Articular chondrocyte of knee joint (primary cell): ENCODE results near the gene STX11. TPM values are rescaled to one million over a fixed set of nuclear protein-coding genes. Genes with fewer than 3 reads are reported as not detected.

Source experiments
- total RNA-seq: library from RNA; depleted of rRNA; stranded (reverse); fragments of >200 nt; gene quantifications from 2 replicates; pipeline ENCODE4 v1.2.3, GENCODE V29; 2012

The STX11 gene
- 0.91 and 1.5 TPM in 2 replicates for total RNA-seq

DNA sequence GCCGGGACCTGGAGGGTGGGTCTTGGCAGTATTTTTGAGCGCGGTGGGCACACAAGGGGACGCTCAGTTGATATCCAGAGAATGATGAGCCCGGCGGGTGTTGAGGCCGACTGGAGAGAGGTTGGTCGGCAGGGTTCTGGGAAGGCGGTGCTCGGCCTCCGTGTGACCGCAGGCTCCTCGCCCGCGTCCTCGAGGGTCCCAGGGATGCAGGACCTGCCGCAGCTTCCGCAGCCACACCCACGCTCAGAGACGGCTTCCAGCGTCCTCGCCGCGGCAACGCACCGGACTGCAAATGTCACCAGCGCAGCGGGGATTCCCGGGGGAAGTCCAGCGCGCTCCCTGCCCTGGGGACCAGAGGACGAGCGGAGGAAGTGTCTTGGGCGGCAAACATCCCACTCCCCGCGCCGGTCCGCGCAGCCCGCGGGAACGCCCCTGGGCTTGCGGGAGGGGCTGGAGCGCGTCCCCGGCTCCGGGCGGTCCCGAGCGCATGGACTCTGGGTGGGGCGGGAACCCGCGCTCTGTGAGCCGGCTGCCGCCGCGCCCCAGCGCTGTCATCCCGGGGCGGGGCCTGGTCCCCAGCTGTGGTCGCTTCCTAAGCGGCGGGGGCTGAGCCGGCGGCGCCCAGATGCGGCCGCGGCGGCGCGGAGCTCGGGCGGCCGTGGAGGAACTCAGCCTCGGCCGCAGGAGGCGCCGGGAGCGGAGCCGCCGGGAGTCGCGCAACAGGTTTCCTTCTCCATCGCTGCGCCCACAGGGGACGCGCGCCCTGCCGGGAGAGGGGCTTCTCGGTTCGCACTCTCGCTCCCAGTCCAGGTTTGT is at the start of gene STX11:
TSS of gene STX11 (plus strand) at position 624 of the 816 bp plus-strand sequence. CDS start 36,111 bp downstream, outside the sequence.

Other genes starting within 250 kb of the STX11 start
- 51.9 and 91.6 TPM in 2 replicates for gene PLAGL1, start 142.3 kb upstream of the STX11 start, total RNA-seq
- 82.9 and 84.2 TPM in 2 replicates for gene SF3B5, start 54.9 kb upstream of the STX11 start, total RNA-seq
- 254 and 267 TPM in 2 replicates for gene UTRN, start 134.8 kb downstream of the STX11 start, total RNA-seq